Sciatic nerve (tissue), 2 donors: ENCODE measurements around the gene ASCC1. TPM values are rescaled to one million over a fixed set of nuclear protein-coding genes. Genes with fewer than 3 reads are reported as not detected.
A peak's percentile ranks its signal among the peaks of the same experiment; 100 is the strongest.
"Not testable (repeated sequence)": the region's sequence is repeated elsewhere in the genome, so short reads cannot be mapped to it uniquely, and the experiment has no call there.

Experiments used
- ATAC-seq: fragments of 200-7000 bp; cut with Tn5 transposase; one replicate; pipeline ENCODE4 v1.9.1; 2020; ENCODE audit warnings: mild to moderate bottlenecking, moderate library complexity
- DNase-seq: peaks from one replicate; pipeline ENCODE4 v3.0.0-alpha.2; 2020; ENCODE audit warnings: low spot score
- intact Hi-C: fragments of 100-400 bp; cut with DNase I; formaldehyde crosslinking; loops from one replicate; pipeline ENCODE4 v1.14.2; 2022
- total RNA-seq: library from RNA; stranded (reverse); fragmentation: NEBNext Ultra II Directional; extraction: Animal tissue kit (Norgen Biotek cat#: 25700); gene quantifications from one replicate; pipeline ENCODE4 v1.2.1, GENCODE V29; 2021
- donor health status: DM: no; HTN: no; CAD: no.
- donor health status: DM: no; HTN: no; CAD: no.

The ASCC1 gene
- total RNA-seq, 1 donor from 2014 or later = 37.4 TPM

DNA sequence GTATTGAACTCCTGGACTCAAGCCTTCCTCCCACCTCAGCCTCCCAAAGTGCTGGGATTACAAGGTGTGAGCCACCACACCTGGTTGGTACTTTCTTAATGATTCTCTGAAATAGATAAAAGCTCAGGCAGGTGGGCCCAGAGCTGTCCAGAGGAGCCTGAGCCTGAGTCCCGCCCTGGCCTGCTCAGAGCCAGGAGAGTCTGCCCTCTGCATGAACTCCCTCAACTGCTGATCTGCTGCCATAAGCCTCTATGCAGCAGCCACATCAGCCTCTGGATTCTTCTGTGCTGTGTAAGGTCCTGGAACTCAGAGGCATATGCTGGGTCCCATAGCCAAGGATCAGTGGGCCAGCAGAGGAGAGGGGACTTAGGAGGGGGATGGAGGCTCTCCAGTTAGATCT is 34.6 kb upstream of the ASCC1 start:
- ATAC-seq (peak; percentile 43), DNase-seq (peak; percentile 70)
- intact Hi-C loops = no loop called here

DNA sequence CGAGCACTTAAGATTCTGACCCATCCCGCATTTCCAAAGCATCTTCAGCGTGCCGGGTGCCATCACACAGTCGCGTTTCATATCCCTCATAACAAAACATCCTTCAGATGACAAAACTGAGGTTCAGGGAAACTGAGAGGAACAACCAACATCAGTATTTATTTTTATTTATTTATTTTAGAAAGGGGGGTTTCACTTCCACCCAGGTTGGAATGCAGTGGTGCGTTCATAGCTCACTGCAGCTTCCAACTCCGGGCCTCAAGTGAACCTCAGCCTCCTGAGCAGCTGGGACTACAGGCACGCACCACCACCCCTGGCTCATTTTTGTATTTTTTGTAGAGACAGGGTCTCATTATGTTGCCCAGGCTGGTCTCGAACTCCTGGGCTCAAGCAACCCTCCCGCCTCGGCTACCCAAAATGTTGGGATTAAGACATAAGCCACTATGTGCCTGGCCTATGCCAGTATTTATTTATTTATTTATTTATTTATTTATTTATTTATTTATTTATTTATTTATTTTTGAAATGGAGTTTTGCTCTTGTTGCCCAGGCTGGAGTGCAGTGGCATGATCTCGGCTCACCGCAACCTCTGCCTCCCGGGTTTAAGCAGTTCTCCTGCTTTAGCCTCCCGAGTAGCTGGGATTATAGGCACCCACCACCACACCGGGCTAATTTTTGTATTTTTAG is 33.2 kb upstream of the ASCC1 start:
- ATAC-seq, intact Hi-C loops, DNase-seq: not testable (repeated sequence)

DNA sequence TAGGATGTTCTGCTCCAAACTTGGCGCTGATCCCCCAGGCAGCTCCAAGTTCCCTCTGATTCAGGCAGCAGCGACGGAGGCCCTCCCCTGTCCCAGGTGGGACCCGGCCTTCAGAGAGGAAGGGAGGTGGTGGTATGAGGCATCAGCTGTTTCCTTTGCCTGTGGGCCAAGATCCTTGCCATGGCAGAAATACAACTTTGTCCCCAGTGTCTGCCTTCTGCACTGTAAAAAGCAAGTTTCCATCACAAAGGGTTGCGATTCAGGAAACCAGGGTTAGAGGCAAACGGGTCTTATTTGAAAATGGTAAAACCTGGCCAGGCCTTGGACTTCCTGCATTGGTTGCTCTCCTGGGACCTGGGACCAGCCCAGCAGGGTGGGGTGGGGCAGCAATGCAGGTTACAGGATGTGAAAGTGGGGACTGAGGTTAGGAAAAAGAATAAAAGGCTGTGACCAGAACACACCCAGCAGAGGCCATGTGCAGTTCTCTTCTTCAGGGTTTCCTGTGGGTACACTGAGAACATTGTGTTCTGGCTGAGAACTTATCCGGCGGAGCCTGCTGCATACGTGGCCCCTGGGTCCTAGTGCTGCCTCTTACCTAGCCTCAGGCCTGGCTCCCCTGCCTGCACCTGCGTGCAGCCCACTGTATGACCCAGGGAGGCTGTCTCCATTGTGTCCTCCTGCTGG is 32.5 kb upstream of the ASCC1 start:
- peak; percentile 79 for DNase-seq
- ATAC-seq = peak; percentile 90
- intact Hi-C loops = no loop called here

DNA sequence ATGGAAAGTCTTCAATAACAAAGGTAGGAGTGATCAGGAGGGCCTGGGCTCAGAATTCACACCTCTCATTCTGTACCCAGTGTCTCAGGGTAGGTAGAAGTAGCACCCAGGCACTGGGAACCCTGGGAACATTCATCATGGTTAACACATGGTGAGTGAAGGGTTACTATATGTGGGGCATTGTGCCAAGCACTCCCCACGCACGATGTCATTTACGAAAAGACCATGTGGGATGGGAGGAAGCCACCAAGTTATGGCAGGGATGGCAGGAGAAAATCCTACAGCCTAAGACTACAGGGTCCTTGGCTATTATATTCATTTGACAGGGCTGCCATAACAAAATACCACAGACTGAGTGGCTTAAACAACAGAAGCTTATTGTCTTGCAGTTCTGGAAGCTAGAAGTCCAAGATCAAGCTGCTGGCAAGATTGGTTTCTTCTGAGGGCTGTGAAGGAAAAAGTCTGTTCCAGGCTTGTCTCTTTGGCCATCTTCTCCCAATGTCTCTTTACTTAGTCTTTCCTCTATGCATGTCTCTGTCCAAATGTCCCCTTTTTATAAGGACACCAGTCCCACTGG is 30.0 kb upstream of the ASCC1 start:
- intact Hi-C loops = no loop called here
- DNase-seq = no peak
- ATAC-seq = no peak

DNA sequence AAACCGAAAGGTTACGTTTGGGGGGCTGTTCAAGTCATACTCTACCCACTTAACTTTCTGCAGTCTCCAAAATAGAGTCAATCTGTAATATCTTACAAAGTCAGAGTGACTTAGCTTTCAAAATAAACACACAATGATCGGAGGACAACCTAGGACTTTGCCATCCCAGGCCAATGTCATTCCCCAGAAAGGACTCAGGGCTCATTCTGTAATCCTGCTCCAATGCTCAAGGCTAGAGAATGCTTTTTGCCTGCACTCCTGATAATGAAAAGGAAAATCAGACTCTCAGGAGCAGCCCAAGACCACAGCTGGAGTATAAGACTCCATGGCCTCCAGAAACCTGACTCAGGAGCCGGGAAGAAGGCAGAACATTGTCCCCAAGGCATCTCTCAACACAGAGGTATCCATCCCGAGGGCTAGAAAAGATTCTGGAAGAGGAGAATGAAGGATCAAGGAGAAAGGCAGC is 28.5 kb upstream of the ASCC1 start:
- DNase-seq = no peak

DNA sequence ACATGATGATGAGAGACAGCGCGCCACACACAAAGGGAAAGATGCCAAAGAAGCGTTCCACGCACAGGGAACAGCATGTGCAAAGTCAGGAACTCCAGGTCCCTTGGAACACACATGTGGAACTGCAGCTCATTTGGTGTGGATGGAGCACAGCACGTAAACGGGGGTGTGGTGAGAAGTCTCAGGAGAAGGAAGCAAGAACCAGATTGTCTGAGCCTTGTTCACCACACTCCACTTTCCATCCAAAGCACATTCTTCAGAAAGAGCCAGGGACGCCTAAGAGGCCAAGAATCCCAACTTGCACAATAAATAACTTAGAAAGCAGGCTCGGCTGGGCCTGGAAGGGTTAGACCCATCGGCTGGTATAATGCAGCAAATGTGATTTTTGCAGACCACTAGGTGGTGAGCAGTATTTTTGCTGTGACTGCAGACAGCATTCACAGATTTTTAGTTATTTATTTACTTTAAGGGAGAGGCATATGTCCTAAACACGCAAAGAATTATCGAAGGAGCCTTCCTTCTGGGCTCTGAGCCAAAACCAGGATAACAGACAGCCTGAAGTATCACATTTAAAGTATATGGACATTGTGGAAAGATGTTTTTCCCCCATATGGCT is 27.9 kb upstream of the ASCC1 start:
- intact Hi-C loops = no loop called here
- peak; percentile 76 for ATAC-seq
- no peak for DNase-seq

More for the DNA sequence above, 28.5 kb upstream of the ASCC1 start:
- intact Hi-C loops = no loop called here
- ATAC-seq = no peak

DNA sequence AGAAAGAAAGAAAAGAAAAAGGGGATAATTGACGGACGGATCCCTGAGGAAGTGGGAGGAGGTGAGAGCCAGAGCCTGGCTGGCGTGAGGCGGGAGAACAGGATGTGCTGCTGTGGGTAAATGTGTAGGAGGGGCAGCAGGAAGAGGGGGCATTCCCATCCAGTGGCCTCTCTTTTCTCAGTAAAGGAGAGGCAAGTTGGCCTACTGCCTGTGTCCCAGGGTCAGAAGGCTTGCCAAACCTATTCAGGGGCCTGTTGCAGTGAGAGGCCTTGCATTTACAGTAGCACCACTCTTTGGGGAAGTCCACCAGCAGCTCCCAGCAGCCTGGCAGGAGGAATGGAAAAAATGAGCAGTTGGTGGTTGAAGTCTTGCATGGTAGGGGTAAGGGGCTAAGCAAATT is 26.6 kb upstream of the ASCC1 start:
- ATAC-seq (peak; percentile 83), DNase-seq (peak; percentile 70)
- intact Hi-C loops = no loop called here

DNA sequence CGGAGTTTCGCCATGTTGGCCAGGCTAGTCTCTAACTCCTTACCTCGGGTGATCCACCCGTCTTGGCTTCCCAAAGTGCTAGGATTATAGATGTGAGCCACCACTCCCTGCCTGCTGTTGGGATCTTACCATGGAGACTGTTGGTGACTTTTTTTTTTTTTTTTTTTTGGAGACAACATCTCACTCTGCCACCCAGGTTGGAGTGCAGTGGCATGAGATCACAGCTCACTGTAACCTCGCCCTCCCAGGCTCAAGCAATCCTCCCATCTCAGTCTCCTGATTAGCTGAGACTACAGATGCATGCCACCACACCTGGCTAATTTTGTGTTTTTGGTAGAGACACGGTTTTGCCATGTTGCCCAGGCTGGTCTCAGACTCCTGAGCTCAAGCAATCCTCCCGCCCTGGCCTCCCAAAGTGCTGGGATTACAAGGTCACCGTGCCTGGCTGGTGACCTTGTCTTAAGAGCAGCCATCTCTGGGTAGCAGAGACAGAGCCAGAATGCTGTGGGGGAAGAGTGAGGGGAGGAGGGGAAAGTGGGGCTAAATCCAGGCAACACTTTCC is 25.7 kb upstream of the ASCC1 start:
- ATAC-seq (no peak), DNase-seq (no peak)
- intact Hi-C loops = no loop called here

DNA sequence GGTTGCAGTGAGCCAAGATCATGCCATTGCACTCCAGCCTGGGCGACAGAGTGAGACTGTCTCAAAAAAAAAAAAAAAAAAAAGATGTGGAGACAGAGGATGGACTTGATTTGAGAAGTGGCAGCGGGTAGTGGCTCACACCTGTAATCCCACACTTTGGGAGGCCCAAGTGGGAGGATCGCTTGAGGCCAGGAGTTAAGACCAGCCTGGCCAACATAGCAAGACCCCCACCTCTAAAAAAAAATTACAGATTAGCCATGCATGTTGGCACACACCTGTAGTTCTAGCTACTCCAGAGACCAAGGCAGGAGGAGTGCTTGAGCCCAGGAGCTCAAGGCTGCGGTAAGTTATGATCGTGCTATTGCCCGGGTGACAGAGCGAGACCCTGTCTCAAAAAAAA is 24.3 kb upstream of the ASCC1 start:
- ATAC-seq (no peak), DNase-seq (no peak)
- intact Hi-C loops = no loop called here

DNA sequence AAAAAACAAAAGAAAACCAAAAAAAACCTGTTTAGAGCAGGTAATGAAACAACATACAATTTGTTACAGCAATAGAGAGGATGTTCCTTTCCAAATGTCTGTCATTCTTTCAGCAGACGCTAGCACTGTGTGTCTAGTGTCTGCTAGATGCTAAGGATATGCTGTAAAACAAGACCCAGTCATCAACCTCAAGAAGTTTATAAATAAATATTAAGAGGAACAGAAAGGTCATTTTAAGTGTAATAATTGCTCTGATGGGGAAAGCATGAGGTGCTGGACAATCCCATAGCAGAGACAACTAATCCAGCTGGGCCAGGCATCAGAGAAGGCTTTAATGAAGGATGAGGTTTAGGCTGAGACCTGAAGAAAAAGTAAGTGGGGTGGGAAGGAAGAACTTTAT is 23.3 kb upstream of the ASCC1 start:
- intact Hi-C loops = no loop called here
- ATAC-seq (no peak), DNase-seq (no peak)

DNA sequence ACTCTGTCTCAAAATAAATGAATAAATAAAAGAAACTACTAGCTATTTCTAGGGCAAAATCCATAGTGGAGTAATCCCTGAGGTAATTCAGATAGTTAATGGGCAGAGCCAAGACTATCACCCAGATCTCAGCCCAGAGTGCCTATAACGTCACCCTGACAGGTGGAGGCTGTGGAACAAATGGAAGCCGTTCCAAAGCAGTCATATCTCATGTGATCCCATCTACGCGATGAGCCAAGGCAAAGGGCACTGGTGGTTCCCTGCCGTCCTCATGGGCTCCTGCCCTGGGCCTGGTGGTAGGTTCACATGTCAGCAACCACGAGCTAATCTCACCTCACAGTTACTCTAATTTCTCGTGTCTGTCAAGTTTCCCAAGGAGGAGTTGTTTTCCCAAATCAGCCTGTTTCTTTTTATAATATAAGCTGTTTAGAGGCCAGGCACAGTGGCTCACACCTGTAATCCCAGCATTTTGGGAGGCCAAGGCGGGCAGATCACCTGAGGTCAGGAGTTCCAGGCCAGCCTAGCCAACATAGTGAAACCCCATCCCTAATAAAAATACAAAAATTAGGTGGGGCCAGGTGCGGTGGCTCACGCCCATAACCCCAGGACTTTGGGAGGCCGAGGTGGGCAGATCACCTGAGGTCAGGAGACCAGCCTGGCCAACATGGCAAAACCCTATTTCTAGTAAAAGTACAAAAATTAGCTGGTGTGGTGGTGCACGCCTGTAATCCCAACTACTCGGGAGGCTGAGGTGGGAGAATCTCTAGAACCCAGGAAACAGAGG is 22.5 kb upstream of the ASCC1 start:
- intact Hi-C loops = no loop called here
- DNase-seq (no peak), ATAC-seq (no peak)

DNA sequence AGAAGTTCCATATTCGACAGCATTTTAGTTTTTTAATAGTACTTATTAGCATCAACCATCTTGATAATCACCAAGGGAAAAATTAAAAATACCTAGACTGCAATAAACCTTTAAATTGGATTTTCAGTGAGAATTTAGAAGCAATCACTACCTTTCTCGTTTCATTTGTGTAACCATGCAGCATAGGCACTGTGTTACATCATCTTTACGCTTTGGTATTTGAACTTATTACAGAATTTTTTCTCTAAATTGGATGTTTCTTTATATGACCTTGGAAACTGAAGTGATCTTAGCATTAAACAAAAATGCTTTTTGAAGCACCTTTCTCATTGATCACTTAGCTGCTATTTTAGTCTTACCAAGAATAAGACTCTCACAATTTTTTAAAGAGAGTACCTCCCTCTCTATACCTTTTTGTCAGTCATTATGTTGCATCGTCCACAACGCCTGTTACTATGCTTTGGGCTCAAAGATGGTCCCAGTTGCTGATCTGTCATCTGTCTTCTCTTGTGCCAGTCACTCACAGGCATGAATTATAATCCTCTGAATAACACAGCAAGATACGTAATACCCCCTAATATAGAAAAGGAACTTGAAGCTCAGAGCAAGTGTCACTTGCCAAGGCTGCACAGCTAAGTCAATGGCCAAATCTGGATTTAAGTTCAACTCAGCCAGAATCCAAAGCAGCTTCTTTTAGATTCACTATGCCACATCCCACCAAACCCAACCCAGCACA is 19.6 kb upstream of the ASCC1 start:
- ATAC-seq (no peak), DNase-seq (peak; percentile 3)
- intact Hi-C loops = no loop called here

DNA sequence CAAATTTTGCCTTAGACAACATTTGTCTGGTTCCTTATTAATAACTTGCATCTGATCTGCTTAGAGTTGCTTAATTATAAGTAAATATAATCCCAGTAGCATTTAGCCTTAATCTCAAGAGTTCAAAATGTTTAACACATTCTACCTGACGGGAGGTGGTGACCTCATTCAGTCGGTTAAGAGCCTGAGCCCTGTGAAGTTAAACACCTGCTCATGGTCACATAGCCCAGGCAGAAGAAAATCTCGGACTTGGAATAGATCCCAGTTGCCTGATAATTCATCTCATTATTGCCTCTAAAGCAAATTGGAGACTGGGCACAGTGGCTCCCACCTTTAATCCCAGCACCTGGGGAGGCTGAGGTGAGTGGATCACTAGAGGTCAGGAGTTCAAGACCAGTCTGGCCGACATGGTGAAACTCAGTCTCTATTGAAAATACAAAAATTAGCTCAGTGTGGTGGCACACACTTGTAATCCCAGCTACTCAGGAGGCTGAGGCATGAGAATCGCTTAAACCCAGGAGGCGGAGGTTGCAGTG is 18.6 kb upstream of the ASCC1 start:
- no peak for DNase-seq
- ATAC-seq = no peak
- intact Hi-C loops = no loop called here

DNA sequence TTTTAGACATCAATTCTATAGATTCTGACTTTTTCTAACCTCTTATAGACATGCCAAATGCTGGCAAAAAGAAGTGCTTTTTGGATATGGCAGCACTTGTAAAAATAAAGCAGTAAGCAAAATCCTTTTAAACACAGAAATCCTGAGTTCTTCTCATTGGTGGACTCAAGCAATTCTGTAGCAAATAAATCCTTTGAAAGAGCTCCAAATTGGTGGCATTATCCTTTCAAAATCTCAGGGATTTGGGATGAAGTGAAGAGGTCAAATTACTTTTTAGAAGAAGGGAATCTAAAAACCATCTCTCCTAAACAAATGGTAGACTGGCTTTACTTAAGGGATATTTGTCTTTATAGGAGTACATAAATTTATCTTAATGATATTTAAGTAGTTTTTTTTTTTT is 17.5 kb upstream of the ASCC1 start:
- intact Hi-C loops = no loop called here
- ATAC-seq (no peak), DNase-seq (no peak)

DNA sequence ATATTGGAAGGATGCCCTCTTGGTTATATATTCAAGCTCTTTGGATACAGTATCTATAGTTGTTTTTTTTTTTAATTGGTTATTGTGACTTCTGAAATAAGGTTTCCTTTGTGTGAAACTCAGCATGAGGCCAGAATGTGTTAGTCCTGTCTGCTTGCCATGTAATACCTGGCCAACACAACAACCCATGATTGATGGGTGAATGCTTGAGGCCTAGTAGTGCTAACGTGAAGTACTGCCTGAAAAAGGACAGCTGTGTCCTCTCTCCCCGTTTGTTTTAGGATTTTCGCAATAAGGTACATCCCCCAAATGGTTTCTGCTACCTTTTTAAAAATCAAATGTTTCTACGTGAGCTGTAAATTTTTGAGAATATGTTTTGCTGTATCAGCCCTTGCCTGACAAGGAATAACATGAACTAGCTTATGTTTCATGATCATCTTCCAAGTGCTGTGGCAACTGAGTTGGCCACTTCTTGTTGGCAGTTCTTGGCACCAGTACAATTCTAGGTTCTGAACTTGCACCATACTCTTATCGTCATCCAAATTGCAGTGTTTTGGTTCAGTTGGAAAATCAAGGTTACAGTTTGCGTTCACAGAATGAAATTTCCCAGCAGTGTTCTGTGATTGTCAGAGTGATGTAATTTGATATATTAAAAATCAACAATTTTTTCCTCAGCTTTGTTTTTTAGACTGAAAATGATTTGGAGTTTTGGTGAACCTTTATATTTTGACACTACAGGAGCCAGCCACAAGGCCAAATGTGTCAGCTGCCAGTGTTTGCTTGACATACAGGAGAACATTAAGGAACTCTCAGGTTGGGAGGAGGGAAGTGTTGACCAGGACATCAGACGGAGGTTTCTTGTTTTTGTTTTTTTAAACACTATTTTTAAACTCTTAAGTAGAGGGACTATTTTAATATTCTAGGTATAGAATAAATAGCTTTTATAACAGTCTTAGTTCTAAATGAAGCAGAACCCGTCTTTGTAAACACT is 13.5 kb upstream of the ASCC1 start:
- intact Hi-C loops = no loop called here
- DNase-seq = no peak
- ATAC-seq = peak; percentile 59

DNA sequence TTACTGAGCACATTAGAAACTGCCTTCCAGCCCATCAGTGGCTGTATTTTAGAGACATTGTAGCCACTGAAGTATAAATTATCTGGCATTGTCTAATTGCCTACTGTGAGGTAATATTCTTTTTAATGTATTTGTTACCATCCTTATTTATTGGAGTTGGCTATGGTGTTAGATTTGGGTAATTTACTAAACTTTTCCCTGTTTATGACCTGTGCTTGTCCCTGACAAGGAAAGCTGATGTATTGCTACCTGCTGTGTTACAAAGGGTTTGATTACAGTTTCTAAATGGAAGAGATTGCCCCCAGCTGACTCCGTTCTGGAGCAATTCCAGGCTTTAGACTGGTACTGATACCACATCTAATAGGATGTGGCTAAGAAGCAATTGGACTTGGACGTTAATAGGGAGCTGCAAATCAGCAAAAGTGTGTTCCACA is 12.3 kb upstream of the ASCC1 start:
- intact Hi-C loops = no loop called here
- DNase-seq (no peak), ATAC-seq (no peak)

DNA sequence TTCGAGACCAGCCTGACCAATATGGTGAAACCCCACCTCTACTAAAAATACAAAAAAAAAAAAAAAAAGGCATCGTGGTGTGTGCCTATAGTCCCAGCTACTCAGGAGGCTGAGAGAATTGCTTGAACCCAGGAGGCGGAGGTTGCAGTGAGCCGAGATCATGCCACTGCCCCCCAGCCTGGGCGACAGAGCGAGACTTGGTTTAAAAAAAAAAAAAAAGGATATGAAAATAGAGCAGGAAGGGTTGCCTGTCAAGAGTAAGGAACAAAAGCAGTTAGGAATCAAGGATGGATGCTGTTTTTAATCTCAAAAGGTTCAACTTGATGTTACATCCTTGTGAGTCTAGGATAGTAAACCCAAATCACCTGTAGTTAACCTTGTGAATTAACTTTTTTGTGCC is 11.8 kb upstream of the ASCC1 start:
- ATAC-seq (no peak), DNase-seq (no peak)
- intact Hi-C loops = no loop called here
